DMS79 (cell line): ENCODE data around the gene VPS11.
A peak's percentile ranks its signal among the peaks of the same experiment; 100 is the strongest.
"Not testable (repeated sequence)": the region's sequence is repeated elsewhere in the genome, so short reads cannot be mapped to it uniquely, and the experiment has no call there.

Source experiments
- DNase-seq: peaks from one replicate; lab custom pipeline; 2025; lab: John Stamatoyannopoulos, UW

The VPS11 gene

GRCh38 chr11:119103161-119103664 lies 35.6 kb downstream of the VPS11 start:
- not testable (repeated sequence) for DNase-seq

GRCh38 chr11:119103793-119104192 lies 36.2 kb downstream of the VPS11 start:
- peak; percentile 51 for DNase-seq

DNA sequence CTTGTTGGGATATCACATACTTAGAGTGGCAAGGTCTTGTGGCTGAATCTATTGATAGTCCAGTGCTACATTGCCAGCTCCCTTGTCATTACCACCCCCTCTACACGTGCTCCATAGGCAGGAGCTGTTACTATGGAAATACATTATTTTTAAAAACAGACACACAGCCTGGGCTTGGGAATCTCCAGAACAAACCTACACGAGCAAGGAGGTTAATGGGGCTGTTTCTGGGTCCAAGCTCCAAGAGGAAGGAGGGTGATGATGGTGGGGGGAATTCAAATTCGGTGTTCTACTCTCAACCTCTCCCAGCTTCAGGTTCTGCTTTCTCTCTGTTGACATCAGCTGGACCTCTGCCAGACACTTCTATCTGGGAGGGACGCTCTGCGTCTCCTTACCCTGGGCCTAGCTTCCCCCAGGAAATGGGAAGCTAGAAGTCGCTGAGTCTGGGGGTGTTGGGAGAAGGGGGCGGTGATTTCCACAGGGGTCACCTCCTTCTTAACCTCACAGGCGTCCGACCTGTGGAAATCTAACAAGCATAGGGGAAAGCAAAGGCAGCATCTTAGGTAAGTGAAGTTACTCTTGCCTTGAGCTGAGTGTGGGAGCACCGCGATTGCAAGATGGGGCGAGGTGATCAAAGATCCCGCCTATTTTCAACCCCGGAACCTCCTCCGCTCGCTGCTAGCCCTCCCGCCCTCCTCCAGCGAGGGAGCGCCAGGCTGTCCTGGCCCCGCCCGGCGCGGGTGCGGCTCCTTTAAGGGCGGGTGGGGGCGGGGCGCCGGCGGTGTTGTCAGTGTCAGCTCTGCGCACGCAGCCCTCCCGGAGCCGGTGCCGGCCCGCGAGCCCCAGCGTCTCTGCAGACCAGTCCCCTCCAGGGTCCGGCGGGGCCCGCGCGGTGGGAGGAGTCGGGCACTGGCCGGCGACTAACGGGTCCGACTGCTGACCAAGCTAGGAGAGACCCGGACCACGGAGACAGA lies 39.2 kb downstream of the VPS11 start, which contains the start of gene C2CD2L:
TSS of gene C2CD2L (plus strand) at position 781 of the 974 bp plus-strand sequence. CDS start 398 bp downstream, outside the sequence.
- peak; percentile 90 for DNase-seq

GRCh38 chr11:119107538-119108145 lies 40.0 kb downstream of the VPS11 start:
- DNase-seq, result no peak

DNA sequence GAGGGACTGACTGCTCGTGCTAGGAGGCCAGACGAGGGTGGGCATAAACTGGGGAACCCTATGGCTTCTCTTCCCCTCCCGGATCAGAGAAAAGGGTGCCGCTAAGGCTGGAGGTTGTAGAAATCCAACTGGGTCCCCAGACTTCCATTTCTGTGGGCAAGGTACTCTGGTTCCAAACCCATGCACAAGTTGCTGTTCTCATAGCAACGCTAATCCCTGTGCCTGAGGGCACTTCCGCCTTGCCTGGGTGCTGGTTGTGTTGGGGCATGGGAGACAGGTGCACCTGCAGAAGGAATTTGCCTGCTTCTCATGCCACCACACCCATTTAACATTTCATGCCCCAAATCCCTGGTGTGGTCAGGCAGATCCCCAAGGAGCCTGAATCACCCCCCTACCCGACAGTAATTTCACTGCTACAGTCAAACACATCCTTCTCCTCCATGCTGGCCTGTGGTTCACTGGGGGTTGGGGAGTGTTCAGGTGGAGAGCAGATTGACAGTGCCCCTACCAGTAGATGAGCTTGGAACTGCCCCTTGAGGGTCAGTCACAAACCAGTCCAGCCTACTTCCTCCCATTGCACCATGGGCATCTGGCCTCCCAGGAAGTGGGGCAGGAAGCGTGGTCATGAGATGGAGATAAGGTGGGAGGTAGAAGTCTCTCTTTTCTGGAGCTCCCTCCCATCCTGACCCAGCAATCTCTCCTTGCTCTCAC lies 40.7 kb downstream of the VPS11 start:
- peak; percentile 88 for DNase-seq

- no peak for DNase-seq
These were observed 41.2 kb downstream of the VPS11 start for GRCh38 chr11:119108857-119109221.

- no peak for DNase-seq
These were observed 42.2 kb downstream of the VPS11 start for GRCh38 chr11:119109843-119110242.

DNA sequence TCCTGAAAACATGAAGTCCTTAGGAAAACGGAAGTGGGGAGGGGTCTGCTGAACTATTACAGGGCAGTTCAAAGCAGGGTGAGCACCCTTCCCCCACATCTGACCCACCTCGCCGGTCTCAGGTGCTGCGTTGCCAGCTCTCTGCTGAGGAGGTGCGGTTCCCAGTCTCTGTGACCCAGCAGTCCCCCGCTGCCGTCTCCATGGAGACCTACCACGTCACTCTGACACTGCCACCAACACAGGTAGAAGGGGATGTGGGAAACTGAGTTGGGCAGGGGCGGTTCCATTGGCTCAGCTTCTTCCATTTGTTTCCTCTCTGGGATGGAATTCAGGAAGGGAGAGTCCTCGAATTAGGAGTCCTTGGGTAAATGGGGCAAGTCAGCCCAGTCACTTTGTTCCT lies 42.8 kb downstream of the VPS11 start:
- no peak for DNase-seq

GRCh38 chr11:119111361-119111925 lies 43.8 kb downstream of the VPS11 start:
- DNase-seq, result no peak

GRCh38 chr11:119112314-119113020 lies 44.8 kb downstream of the VPS11 start:
- DNase-seq, result no peak

DNA sequence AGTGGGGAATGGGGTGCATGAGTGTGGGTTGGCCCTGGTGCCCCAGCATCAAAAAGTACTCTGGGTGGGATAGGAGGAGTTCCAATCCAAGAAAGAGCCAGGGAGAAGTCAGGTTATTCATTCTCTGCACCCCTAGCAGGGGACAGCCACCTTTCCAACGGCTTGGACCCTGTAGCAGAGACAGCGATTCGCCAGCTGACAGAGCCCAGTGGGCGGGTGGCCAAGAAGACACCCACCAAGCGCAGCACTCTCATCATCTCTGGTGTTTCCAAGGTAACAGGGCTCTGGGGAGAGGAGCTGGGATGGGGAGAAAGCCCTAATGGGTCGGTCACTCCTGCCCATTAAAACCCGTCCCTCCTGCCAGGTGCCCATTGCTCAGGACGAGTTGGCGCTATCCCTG lies 46.1 kb downstream of the VPS11 start:
- no peak for DNase-seq

DNA sequence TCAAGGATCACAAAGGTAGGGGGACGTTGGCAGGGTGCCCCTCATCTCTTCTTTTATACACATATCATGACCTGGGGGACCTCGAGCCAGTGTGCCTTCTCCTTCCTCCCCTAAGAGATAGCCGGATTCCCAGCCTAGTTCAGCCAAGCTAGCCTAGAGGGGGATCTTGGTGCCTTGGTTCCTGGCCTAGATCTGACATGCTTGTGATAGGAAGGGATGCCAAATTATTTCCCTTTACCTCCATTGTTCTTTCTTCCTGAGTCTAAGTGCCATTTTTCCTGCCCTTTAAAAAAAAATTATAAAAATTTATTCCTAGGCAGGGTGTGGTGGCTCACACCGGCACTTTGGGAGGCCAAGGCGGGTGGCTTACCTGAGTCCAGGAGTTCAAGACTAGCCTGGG lies 46.7 kb downstream of the VPS11 start:
- no peak for DNase-seq

GRCh38 chr11:119115484-119116234 lies 48.0 kb downstream of the VPS11 start:
- no peak for DNase-seq

GRCh38 chr11:119116235-119116594 lies 48.6 kb downstream of the VPS11 start:
- no peak for DNase-seq

GRCh38 chr11:119116601-119117000 lies 49.0 kb downstream of the VPS11 start:
- no peak for DNase-seq

DNA sequence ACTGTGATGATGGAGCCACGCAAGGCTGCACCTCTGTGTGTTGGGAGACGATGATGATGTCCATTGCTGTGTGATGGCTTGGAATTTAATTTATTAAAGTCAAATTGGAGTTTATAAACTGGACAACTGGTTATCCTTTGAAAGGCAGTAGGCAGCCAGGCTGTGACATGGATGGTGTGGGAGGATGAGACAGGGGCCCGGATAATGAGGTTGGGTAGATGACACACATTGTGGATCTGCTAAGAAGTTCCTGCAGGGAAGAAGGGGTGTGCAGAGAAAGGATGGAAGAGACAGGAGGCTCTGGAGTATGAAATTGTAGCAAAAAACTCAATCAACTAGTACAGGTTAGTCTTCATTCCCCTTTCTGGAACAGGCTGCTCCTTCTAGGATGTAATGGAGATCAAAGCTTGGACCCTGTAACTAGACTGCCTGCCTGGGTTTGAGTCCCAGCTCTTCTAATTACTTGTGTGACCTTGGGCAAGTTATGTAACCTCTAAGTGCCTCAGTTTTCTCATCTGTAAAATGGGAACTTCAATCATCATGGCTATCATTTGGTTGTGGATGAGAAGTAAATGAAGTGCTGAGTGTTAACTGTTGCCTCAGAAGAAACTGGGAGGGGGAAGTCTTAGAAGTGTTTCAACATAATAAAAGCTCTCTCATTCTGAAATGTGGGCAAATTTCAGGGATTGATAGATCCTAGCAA lies 49.5 kb downstream of the VPS11 start:
- no peak for DNase-seq

GRCh38 chr11:119118227-119118626 lies 50.6 kb downstream of the VPS11 start:
- DNase-seq, result no peak

GRCh38 chr11:119118946-119119345 lies 51.3 kb downstream of the VPS11 start:
- no peak for DNase-seq

DNA sequence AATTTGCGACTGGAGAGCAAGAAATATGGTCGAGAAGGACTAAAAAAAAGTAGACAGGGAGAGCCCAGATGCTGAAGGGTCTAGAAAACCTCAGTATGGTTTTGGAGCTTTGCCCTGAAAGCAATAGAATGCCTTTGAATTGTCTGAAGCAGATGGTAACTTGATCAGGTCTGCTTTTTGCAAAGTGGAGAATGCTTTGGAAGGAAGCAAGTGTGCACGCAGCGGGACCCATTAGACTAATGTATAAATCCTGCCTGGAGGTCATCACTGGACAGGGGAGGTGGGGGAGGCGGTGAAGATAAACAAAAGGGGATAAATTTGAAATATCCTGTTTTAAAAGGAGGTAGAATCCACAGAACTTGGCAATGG lies 53.0 kb downstream of the VPS11 start:
- peak; percentile 80 for DNase-seq
